MM.1S (cell line): ENCODE measurements around the gene HIKESHI.
"Not testable (repeated sequence)": the region's sequence is repeated elsewhere in the genome, so short reads cannot be mapped to it uniquely, and the experiment has no call there.

Experiments
- CTCF ChIP-seq: fragments of 300-600 bp; sonication (generic); IDR thresholded peaks from 2 replicates; pipeline ENCODE4 v1.5.1; 2016; ENCODE audit warnings: antibody characterized with exemption, low read length, mixed read lengths
- EZH2 ChIP-seq: fragments of 300-600 bp; sonication (generic); optimal IDR thresholded peaks from 2 replicates; pipeline ENCODE3; 2017; ENCODE audit warnings: low read depth, mild to moderate bottlenecking, antibody characterized with exemption, low read length, mixed read lengths

GRCh38 chr11:86308710-86309109 lies 6.7 kb downstream of the HIKESHI start:
- TF ChIP-seq EZH2, CTCF: not testable (repeated sequence)
